Heart left ventricle (tissue), 16 donors: ENCODE measurements around the gene DKK3. TPM values are rescaled to one million over a fixed set of nuclear protein-coding genes. Genes with fewer than 3 reads are reported as not detected.

Experiments
- ATAC-seq, 4 donors: fragments of 200-7000 bp; cut with Tn5 transposase; one replicate each; pipeline ENCODE4 v1.9.1; 2020 to 2022; ENCODE audit warnings: moderate library complexity in 4 of 4, mild to moderate bottlenecking in 3 of 4, moderate number of reproducible peaks in 1 of 4
- DNase-seq, 5 donors: peaks; one replicate each; pipeline ENCODE4 v3.0.0-alpha.2; 2020
- H3K27ac ChIP-seq, 12 donors: fragments of 200-600 bp; sonication (generic) in 4 of 12; one replicate each; pipeline versions ENCODE4 v1.5.0 to v1.8.0; 2016 to 2022; ENCODE audit warnings: mild to moderate bottlenecking in 2 of 12
- H3K27me3 ChIP-seq, 9 donors: fragments of 200-600 bp; sonication (generic) in 2 of 9; one replicate each; pipeline versions ENCODE4 v1.5.1 to v1.8.0; 2016 to 2022; ENCODE audit warnings: mild to moderate bottlenecking in 3 of 9
- H3K36me3 ChIP-seq, 9 donors: fragments of 200-600 bp; sonication (generic) in 2 of 9; one replicate each; pipeline versions ENCODE4 v1.5.0 to v1.8.0; 2018 to 2022; ENCODE audit warnings: mild to moderate bottlenecking in 2 of 9
- H3K4me1 ChIP-seq, 12 donors: fragments of 200-600 bp; sonication (generic) in 4 of 12; one replicate each; pipeline versions ENCODE4 v1.5.0 to v1.8.0; 2016 to 2022; ENCODE audit warnings: mild to moderate bottlenecking in 3 of 12
- H3K4me3 ChIP-seq, 12 donors: fragments of 200-600 bp; sonication (generic) in 4 of 12; one replicate each; pipeline versions ENCODE4 v1.5.0 to v1.8.0; 2017 to 2022; ENCODE audit warnings: mild to moderate bottlenecking in 9 of 12, moderate library complexity in 4 of 12
- H3K9me3 ChIP-seq, 12 donors: fragments of 200-600 bp; sonication (generic) in 4 of 12; one replicate each; pipeline versions ENCODE4 v1.5.0 to v1.8.0; 2016 to 2022; ENCODE audit warnings: mild to moderate bottlenecking in 1 of 12
- CTCF ChIP-seq, 12 donors: fragments of 200-600 bp; sonication (generic) in 4 of 12; IDR thresholded peaks; one replicate each; pipeline versions ENCODE4 v1.5.0 to v1.8.0; 2018 to 2022; ENCODE audit warnings: antibody characterized with exemption in 12 of 12, mild to moderate bottlenecking in 5 of 12
- POLR2A ChIP-seq, 2 donors: fragments of 450-650 bp; IDR thresholded peaks; one replicate each; pipeline ENCODE4 v1.6.1; 2017; ENCODE audit warnings: antibody characterized with exemption in 2 of 2, mild to moderate bottlenecking in 2 of 2, moderate library complexity in 2 of 2
- WGBS, 4 donors: extraction: QIAGEN DNeasy Blood & Tissue Kit in 2 of 4; methylation state at CpG; one replicate each; pipeline versions ENCODE4 v1.1.5 to v1.1.7; 2013 to 2018; 5-methylcytosine and 5-hydroxymethylcytosine counted together
- intact Hi-C, 10 donors: fragments of 100-400 bp; cut with DNase I; formaldehyde crosslinking; loops; one replicate each; pipeline versions ENCODE4 v1.11.1 to v1.14.2; 2022
- polyA plus RNA-seq, 2 donors: library from polyadenylated mRNA; stranded (reverse); fragments of 200-250 nt; gene quantifications; one replicate each; pipeline ENCODE4 v1.2.3, GENCODE V29; 2013
- total RNA-seq, 9 donors: library from RNA; depleted of rRNA in 2 of 9; stranded (reverse); fragments of >200 nt in 2 of 9; fragmentation: NEBNext Ultra II Directional in 3 of 9; extraction: Animal tissue kit (Norgen Biotek cat#: 25700) in 3 of 9; gene quantifications; one replicate each; pipeline versions ENCODE4 v1.1.0 to v1.2.4, GENCODE V29; 2016 to 2023
- donor health status: ischemic (EF 13 %, LVEDD 7.1; RV severe dilation, severe dysfunction).
- donor health status: healthy with polysubstance abuse.
- donor health status: DM: no; HTN: yes; CAD: no.
- donor health status: DM: no; HTN: no; CAD: no.
- donor health status: ischemic (EF 25% LVEDD 6.9; RV normal size, moderate dysfunction).
- donor health status: ischemic (EF 25% LVEDD 5.7; RV mildly dilated, moderate dysfunction).
- donor health status: healthy.
- donor health status: DM: yes; HTN: yes; CAD: no.
- donor health status: ischemic (EF 35%, LVEDD 5.7; RV mildly dilated, moderate dysfunction).
- donor health status: nonischemic (EF 11% LVEDD 7.7; RV severe dilation, severe dysfunction).
- donor health status: DM: yes; HTN: yes; CAD: no.
- donor health status: PGD.
- donor health status: ischemic (EF 29% LVEDD 5.4; RV normal size, mild dysfunction).
- donor health status: nonischemic (EF 23%, LVEDD 6.1; RV moderate dilation, normal function).

Gene DKK3
- total and polyA plus RNA-seq, 11 donors = 117 to 851 (median 707) TPM

GRCh38 chr11:12007230-12007593 is 1.2 kb downstream of the DKK3 start:
- 91 to 96% (median 93%) methylated on average over 4 to 5 of the region's 5 CpGs for WGBS, 4 donors
- intact Hi-C loops = loop anchor here in 2 of 10 donors (5.0 kb wide), 1 partner anchor 35 kb away; no protein-coding TSS in a partner anchor
- Histone ChIP-seq H3K9me3 (no peaks in the 10 kb centered on the region), H3K27ac (peak overlapping the region in 7 of 12 donors; percentile 0 to 89 (median 84)), H3K4me3 (peak overlapping the region in 9 of 12 donors; percentile 59 to 89 (median 74)), H3K27me3 (peaks cover 0 to 51% (median 0%) of the 10 kb centered on the region in 9 donors), H3K36me3 (peaks cover 0 to 6% (median 0%) of the 10 kb centered on the region in 9 donors), H3K4me1 (peaks cover 0 to 56% (median 29%) of the 10 kb centered on the region in 12 donors)
- TF ChIP-seq CTCF (IDR thresholded peaks at IDR 0.05) (no peak), POLR2A (IDR thresholded peaks at IDR 0.05) (no peak)
- ATAC-seq (peak in 1 of 4 donors; percentile 15), DNase-seq (peak in 1 of 5 donors; percentile 47)

GRCh38 chr11:12006552-12007229 is 1.7 kb downstream of the DKK3 start:
- H3K9me3 ChIP-seq = no peaks in the 10 kb centered on the region
- peaks cover 0 to 56% (median 29%) of the 10 kb centered on the region in 12 donors for H3K4me1 ChIP-seq
- ATAC-seq (no peak), DNase-seq (no peak)
- peaks cover 0 to 12% (median under 1%) of the 10 kb centered on the region in 9 donors for H3K36me3 ChIP-seq
- TF ChIP-seq POLR2A (IDR thresholded peaks at IDR 0.05) = no peak
- TF ChIP-seq CTCF (IDR thresholded peaks at IDR 0.05) = no peak
- peaks cover 0 to 46% (median 0%) of the 10 kb centered on the region in 9 donors for H3K27me3 ChIP-seq
- intact Hi-C loops = loop anchor here in 2 of 10 donors (5.0 kb wide), 1 partner anchor 34 kb away; no protein-coding TSS in a partner anchor
- H3K27ac ChIP-seq = peak overlapping the region in 6 of 12 donors; percentile 0 to 88 (median 56)
- H3K4me3 ChIP-seq = peak overlapping the region in 7 of 12 donors; percentile 66 to 89 (median 77)
- WGBS, 4 donors = 78 to 94% (median 89%) methylated on average over 7 of the region's 7 CpGs

GRCh38 chr11:12005476-12005875 is 3.0 kb downstream of the DKK3 start:
- Histone ChIP-seq H3K4me1 (peaks cover 0 to 56% (median 29%) of the 10 kb centered on the region in 12 donors), H3K27ac (peak overlapping the region in 9 of 12 donors; percentile 11 to 88 (median 35)), H3K4me3 (peak overlapping the region in 2 of 12 donors; percentile 2 to 4)

More at GRCh38 chr11:12005476-12005875, 3.0 kb downstream of the DKK3 start:
- intact Hi-C loops = loop anchor here in 2 of 10 donors (5.0 kb wide), 1 partner anchor 33 kb away; no protein-coding TSS in a partner anchor
- DNase-seq (no peak), ATAC-seq (peak in 1 of 4 donors; percentile 19)
- Histone ChIP-seq H3K9me3 (no peaks in the 10 kb centered on the region), H3K27me3 (peaks cover 0 to 39% (median 0%) of the 10 kb centered on the region in 9 donors), H3K36me3 (peaks cover 0 to 24% (median 13%) of the 10 kb centered on the region in 9 donors)
- WGBS, 4 donors = 47 to 68% (median 55%) methylated on average over 1 of the region's 1 CpG
- TF ChIP-seq POLR2A (IDR thresholded peaks at IDR 0.05) (no peak), CTCF (IDR thresholded peaks at IDR 0.05) (no peak)
